Effector CD8-positive, alpha-beta T cell (primary cell): ENCODE measurements around the gene DDX41.
"Not testable (repeated sequence)": the region's sequence is repeated elsewhere in the genome, so short reads cannot be mapped to it uniquely, and the experiment has no call there.

Experiments used
- DNase-seq: peaks from one replicate; lab custom pipeline; 2025; lab: John Stamatoyannopoulos, UW

DDX41 gene

GRCh38 chr5:177498013-177498787 is 18.6 kb downstream of the DDX41 start:
- no peak for DNase-seq

- peak; percentile 90 for DNase-seq
Measured at GRCh38 chr5:177497292-177498012, 19.3 kb downstream of the DDX41 start, which contains the start of gene PDLIM7. Gene PDLIM7 (minus strand): TSS chr5:177497604. CDS start chr5:177496512, 1,092 bp downstream.

- no peak for DNase-seq
Measured at GRCh38 chr5:177496727-177497291, 20.0 kb downstream of the DDX41 start.

GRCh38 chr5:177496070-177496726 is 20.6 kb downstream of the DDX41 start:
- DNase-seq: no peak

- no peak for DNase-seq
Measured at GRCh38 chr5:177495243-177496060, 21.3 kb downstream of the DDX41 start.

GRCh38 chr5:177494346-177495195 is 22.2 kb downstream of the DDX41 start:
- DNase-seq: no peak

- DNase-seq: no peak
Measured at GRCh38 chr5:177493795-177494345, 22.9 kb downstream of the DDX41 start.

- no peak for DNase-seq
Measured at GRCh38 chr5:177492841-177493240, 23.9 kb downstream of the DDX41 start.

- no peak for DNase-seq
Measured at GRCh38 chr5:177491983-177492746, 24.6 kb downstream of the DDX41 start.

GRCh38 chr5:177491429-177491945 is 25.3 kb downstream of the DDX41 start:
- no peak for DNase-seq

- no peak for DNase-seq
Measured at GRCh38 chr5:177490992-177491391, 25.8 kb downstream of the DDX41 start.

- DNase-seq: no peak
Measured at GRCh38 chr5:177490311-177490991, 26.3 kb downstream of the DDX41 start.

GRCh38 chr5:177489119-177489716 is 27.5 kb downstream of the DDX41 start:
- no peak for DNase-seq

GRCh38 chr5:177487975-177488374 is 28.8 kb downstream of the DDX41 start:
- no peak for DNase-seq

GRCh38 chr5:177487144-177487543 is 29.6 kb downstream of the DDX41 start:
- DNase-seq: no peak

GRCh38 chr5:177486256-177486655 is 30.5 kb downstream of the DDX41 start:
- no peak for DNase-seq

- DNase-seq: not testable (repeated sequence)
Measured at GRCh38 chr5:177485753-177486152, 31.0 kb downstream of the DDX41 start.

- DNase-seq: no peak
Measured at GRCh38 chr5:177484902-177485549, 31.7 kb downstream of the DDX41 start.
